ENCODE measurements around the gene RNF224.

Gene RNF224

GRCh38 chr9:137185921-137186320 lies 41.4 kb upstream of the RNF224 start:
- Histone ChIP-seq H3K27me3 (ENCODE audit: insufficient read depth, low read length, poor library complexity) (no peaks in the 10 kb centered on the region), H3K36me3 (ENCODE audit: insufficient read depth, low read length) (peaks cover 76% of the 10 kb centered on the region), H3K4me3 (ENCODE audit: low read depth in 1 of 2, low read length in 2 of 2) (peak overlapping the region in 1 of 2 experiments; percentile 97; a peak in 1 of 4 replicates), H3K79me2 (ENCODE audit: insufficient read depth, low read length) (peaks cover 48% of the 10 kb centered on the region), H3K4me2 (ENCODE audit: insufficient read depth, low read length) (peak overlapping the region; percentile 88; the same call in 1 of the 2 replicates), H3K4me1 (ENCODE audit: insufficient read depth, low read length) (peaks cover 44% of the 10 kb centered on the region), H3K27ac (ENCODE audit: low read length) (no peak overlapping the region), H2AFZ (ENCODE audit: low read depth, low read length) (no peak overlapping the region), H3K9me3 (ENCODE audit: insufficient read depth, low read length, severe bottlenecking) (no peaks in the 10 kb centered on the region), H3K9ac (ENCODE audit: low read depth, low read length) (0 out of 2 replicates have a peak overlapping the region, but pooled peaks have one; percentile 97), H4K20me1 (ENCODE audit: insufficient read depth, low read length) (peaks cover 39% of the 10 kb centered on the region)
- no peak for ATAC-seq (ENCODE audit: insufficient read depth, low read depth)
- no peak for TF ChIP-seq CTCF (IDR thresholded peaks at IDR 0.05; ENCODE audit: borderline replicate concordance, extremely low read depth, low read length, poor library complexity, severe bottlenecking)
- no peak for TF ChIP-seq EZH2 (IDR thresholded peaks at IDR 0.05; ENCODE audit: borderline replicate concordance, low read depth, low read length, severe bottlenecking)
- no peak for DNase-seq

GRCh38 chr9:137186385-137186784 lies 40.9 kb upstream of the RNF224 start:
- H3K27me3 ChIP-seq (ENCODE audit: insufficient read depth, low read length, poor library complexity): no peaks in the 10 kb centered on the region
- H4K20me1 ChIP-seq (ENCODE audit: insufficient read depth, low read length): peaks cover 39% of the 10 kb centered on the region
- H2AFZ ChIP-seq (ENCODE audit: low read depth, low read length): no peak overlapping the region
- peaks cover 48% of the 10 kb centered on the region for H3K79me2 ChIP-seq (ENCODE audit: insufficient read depth, low read length)
- H3K27ac ChIP-seq (ENCODE audit: low read length): no peak overlapping the region
- H3K36me3 ChIP-seq (ENCODE audit: insufficient read depth, low read length): peaks cover 77% of the 10 kb centered on the region
- TF ChIP-seq CTCF (IDR thresholded peaks at IDR 0.05; ENCODE audit: borderline replicate concordance, extremely low read depth, low read length, poor library complexity, severe bottlenecking) (no peak), EZH2 (IDR thresholded peaks at IDR 0.05; ENCODE audit: borderline replicate concordance, low read depth, low read length, severe bottlenecking) (no peak)
- peaks cover 44% of the 10 kb centered on the region for H3K4me1 ChIP-seq (ENCODE audit: insufficient read depth, low read length)
- no peaks in the 10 kb centered on the region for H3K9me3 ChIP-seq (ENCODE audit: insufficient read depth, low read length, severe bottlenecking)
- peak overlapping the region; percentile 88 for H3K4me2 ChIP-seq (ENCODE audit: insufficient read depth, low read length)
- ATAC-seq (ENCODE audit: insufficient read depth, low read depth): no peak
- H3K9ac ChIP-seq (ENCODE audit: low read depth, low read length): peak overlapping the region; percentile 97
- peak overlapping the region in 1 of 2 experiments; percentile 97; a peak in 2 of 4 replicates for H3K4me3 ChIP-seq (ENCODE audit: low read depth in 1 of 2, low read length in 2 of 2)
- DNase-seq: no peak

- H3K27me3 ChIP-seq (ENCODE audit: insufficient read depth, low read length, poor library complexity): no peaks in the 10 kb centered on the region
- H4K20me1 ChIP-seq (ENCODE audit: insufficient read depth, low read length): peaks cover 39% of the 10 kb centered on the region
- peak overlapping the region; percentile 94; the same call in 1 of the 2 replicates for H3K27ac ChIP-seq (ENCODE audit: low read length)
- TF ChIP-seq CTCF (IDR thresholded peaks at IDR 0.05; ENCODE audit: borderline replicate concordance, extremely low read depth, low read length, poor library complexity, severe bottlenecking) (no peak), EZH2 (IDR thresholded peaks at IDR 0.05; ENCODE audit: borderline replicate concordance, low read depth, low read length, severe bottlenecking) (no peak)
- H3K4me1 ChIP-seq (ENCODE audit: insufficient read depth, low read length): peaks cover 44% of the 10 kb centered on the region
- H3K9me3 ChIP-seq (ENCODE audit: insufficient read depth, low read length, severe bottlenecking): no peaks in the 10 kb centered on the region
- ATAC-seq (ENCODE audit: insufficient read depth, low read depth) (no peak), DNase-seq (no peak)
- peak overlapping the region; percentile 97 for H3K9ac ChIP-seq (ENCODE audit: low read depth, low read length)
- H3K36me3 ChIP-seq (ENCODE audit: insufficient read depth, low read length): peaks cover 74% of the 10 kb centered on the region
- H2AFZ ChIP-seq (ENCODE audit: low read depth, low read length): no peak overlapping the region
- peak overlapping the region; percentile 66 to 97; a peak in 3 of 4 replicates for H3K4me3 ChIP-seq (ENCODE audit: low read depth in 1 of 2, low read length in 2 of 2)
- H3K79me2 ChIP-seq (ENCODE audit: insufficient read depth, low read length): peaks cover 48% of the 10 kb centered on the region
- peak overlapping the region; percentile 88 for H3K4me2 ChIP-seq (ENCODE audit: insufficient read depth, low read length)
Measured at GRCh38 chr9:137187386-137187785, 39.9 kb upstream of the RNF224 start.

All from DND-41 (cell line).